ES-I3 (cell line): ENCODE results near the gene BRD9.
"Not testable (repeated sequence)": the region's sequence is repeated elsewhere in the genome, so short reads cannot be mapped to it uniquely, and the experiment has no call there.

ENCODE experiments used
- H3K36me3 ChIP-seq: 2 replicates; pipeline ENCODE4 v1.6.1; 2013; ENCODE audit warnings: mild to moderate bottlenecking, low read length, control low read depth, moderate library complexity; ENCODE audit not compliant: insufficient read depth
- H3K4me1 ChIP-seq: 2 replicates; pipeline ENCODE4 v1.6.1; 2013; ENCODE audit warnings: mild to moderate bottlenecking, control low read depth, low read length; ENCODE audit not compliant: insufficient read depth
- H3K9ac ChIP-seq: 2 replicates; pipeline ENCODE4 v1.6.1; 2013; ENCODE audit warnings: low read depth, mild to moderate bottlenecking, low read length, moderate library complexity
- H3K9me3 ChIP-seq: 2 replicates; pipeline ENCODE4 v1.6.1; 2013; ENCODE audit warnings: mild to moderate bottlenecking, low read length, moderate library complexity; ENCODE audit not compliant: control insufficient read depth, insufficient read depth

Gene BRD9

DNA sequence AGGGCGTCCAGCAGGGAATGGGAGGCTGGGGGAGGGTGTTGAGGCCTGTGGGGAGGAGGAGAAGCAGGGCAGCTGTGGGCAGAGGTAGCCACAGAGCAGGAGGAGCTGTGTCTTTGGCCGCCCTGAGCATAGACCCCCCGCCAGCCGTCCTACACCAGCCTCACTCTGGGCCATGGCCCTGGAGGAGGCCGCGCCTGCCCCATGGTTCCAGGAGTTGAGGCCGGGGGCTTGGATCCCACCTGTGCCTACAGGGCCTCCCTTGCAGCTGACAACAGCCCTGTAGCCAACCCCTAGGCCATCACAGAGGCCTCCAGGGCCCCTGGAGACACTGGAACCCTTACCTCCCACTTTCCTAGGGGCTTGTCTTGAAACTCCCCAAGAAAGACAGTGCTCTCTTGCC is 44.9 kb downstream of the BRD9 start:
- H3K36me3 ChIP-seq, H3K9ac ChIP-seq, H3K9me3 ChIP-seq, H3K4me1 ChIP-seq: not testable (repeated sequence)

DNA sequence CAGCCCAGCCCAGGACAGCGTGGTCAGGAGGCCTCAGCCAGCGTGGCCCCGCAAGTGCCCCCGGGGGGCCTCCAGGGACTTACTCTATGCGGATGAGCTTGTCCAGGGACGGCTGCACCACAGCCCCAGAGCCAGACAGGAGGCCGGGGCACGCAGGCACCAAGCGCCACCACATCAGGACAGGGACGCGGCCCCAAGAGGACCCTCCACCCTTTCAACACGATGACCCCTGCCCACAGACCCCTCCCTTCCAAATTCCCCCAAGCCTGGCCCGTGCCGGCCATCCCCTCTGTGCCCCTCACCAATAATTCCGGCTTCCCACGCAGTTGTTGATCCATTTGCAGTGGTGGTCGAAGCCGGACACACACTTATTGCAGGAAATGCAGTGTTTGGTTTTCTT is 45.4 kb downstream of the BRD9 start:
- not testable (repeated sequence) for H3K9ac ChIP-seq, H3K9me3 ChIP-seq, H3K4me1 ChIP-seq, H3K36me3 ChIP-seq

DNA sequence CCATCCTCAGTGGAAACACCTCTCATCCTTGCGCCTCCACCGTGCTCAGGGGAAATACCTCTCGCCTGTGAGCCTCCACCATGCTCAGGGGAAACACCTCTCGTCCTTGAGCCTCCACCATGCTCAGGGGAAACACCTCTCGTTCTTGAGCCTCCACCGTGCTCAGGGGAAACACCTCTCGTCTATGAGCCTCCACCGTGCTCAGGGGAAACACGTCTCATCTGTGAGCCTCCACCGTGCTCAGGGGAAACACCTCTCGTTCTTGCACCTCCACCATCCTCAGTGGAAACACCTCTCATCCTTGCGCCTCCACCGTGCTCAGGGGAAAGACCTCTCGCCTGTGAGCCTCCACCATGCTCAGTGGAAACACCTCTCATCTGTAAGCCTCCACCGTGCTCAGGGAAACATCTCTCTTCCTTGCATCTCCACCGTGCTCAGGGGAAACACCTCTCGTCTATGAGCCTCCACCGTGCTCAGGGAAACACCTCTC is 46.0 kb downstream of the BRD9 start:
- not testable (repeated sequence) for H3K9ac ChIP-seq, H3K4me1 ChIP-seq, H3K36me3 ChIP-seq, H3K9me3 ChIP-seq

DNA sequence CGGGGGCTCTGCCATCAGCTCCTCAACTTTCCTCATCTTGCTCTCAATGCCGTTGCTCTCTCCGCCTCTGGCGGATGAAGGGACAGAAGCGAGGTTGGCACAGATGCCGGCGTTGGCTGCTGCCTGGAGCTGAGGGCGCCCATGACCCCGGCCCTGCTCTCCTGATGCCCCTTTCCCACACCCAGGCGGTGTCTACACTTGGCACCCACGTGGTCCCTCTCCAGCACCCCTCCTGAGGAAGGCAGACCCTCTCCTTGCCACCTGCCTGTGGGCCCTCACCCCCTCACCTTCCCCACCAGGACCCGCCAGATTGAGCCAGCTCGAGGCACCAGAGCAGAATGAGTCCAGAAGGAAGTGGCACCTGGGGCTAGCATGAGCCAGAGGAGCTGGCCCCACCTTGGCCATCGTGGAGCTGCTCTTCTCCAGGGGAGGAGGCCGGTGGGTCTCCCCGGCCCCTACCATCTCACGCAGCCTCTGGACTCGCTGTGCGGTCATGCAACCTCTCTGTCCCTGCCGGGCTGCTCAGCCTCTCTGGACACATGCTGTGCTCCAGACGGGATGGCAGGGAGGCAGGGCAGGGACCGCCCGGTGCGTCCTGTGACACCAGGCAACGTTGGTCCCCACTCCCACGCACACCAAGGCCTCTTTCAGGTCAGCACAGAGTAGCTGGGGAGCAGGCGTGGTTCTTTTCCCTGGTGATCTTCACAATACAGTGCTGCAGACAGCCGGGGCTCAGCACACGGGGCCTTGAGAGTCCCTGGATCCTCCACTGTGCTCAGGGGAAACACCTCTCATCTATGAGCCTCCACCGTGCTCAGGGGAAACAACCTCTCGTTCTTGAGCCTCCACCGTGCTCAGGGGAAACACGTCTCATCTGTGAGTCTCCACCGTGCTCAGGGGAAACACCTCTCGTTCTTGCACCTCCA is 46.7 kb downstream of the BRD9 start:
- H3K4me1 ChIP-seq, H3K9me3 ChIP-seq, H3K9ac ChIP-seq, H3K36me3 ChIP-seq: not testable (repeated sequence)

DNA sequence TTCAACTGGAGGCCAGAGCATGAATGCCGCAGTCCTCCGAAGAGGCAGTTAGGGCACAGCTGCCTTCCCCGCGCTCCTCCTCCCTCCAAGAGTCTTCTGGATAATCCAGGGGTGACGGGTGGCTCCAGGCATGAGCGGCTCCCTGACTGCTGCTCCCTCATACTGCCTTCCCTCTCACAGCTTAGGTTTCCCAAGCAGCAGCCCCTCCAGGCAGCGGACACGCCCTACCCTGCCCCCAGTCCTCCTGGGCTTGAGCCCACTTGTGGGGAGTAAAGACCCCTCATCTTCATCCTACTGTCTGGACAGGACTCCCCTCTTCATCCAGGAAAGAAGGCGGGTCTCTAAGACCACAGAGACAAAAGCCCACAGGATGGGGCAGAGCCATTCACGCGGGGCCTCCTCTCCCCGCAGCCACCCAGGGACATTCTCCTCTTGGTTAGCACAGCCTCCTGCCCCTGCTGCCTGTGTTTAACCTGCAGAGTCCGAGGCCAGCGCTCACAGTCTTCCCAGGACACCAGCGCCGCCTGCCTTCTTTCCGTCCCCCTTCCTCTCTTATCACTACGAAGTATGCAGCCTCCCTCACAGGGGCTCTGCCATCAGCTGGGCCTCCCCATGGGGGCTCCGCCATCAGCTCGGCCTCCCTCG is 47.4 kb downstream of the BRD9 start:
- H3K36me3 ChIP-seq, H3K4me1 ChIP-seq, H3K9me3 ChIP-seq, H3K9ac ChIP-seq: not testable (repeated sequence)

DNA sequence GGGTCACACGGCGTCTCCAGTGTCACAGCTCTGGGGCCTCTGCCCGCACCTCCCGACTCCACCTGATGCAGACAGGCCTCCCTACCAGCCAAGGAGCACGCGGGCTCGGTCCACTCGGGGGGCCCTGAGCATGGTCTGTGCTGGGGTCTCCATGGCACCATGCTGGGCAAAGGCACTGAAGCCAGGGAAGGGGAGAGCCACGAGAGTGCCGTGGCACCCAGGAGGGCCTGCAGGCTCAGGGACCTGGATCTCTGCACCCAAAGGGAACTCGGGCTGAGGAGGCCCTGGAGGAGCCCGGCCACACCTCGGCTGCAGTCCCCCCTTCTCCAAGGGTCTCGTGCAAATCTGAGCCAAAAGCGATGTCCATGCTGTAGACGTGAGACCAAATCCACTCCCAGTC is 48.2 kb downstream of the BRD9 start:
- H3K9ac ChIP-seq, H3K36me3 ChIP-seq, H3K9me3 ChIP-seq, H3K4me1 ChIP-seq: not testable (repeated sequence)

DNA sequence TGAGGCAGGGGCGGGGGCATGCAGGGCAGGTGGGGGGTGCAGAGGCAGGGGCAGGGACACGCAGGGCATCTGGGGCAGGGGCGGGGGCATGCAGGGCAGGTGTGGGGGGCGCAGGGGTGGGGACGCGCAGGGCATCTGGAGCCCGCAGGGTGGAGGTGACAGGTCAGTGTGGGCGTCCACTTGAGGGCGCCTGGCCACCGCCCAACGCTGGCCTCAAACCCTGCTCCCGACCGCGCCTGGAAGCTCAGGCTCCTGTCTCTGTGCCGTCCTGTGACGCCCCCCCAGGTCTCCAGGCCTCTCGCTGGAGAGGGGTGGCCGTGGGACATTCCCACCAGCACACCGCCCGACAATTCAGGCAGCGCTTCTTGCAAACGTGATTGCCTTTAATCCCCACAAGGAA is 48.7 kb downstream of the BRD9 start:
- H3K9ac ChIP-seq, H3K9me3 ChIP-seq, H3K4me1 ChIP-seq, H3K36me3 ChIP-seq: not testable (repeated sequence)

DNA sequence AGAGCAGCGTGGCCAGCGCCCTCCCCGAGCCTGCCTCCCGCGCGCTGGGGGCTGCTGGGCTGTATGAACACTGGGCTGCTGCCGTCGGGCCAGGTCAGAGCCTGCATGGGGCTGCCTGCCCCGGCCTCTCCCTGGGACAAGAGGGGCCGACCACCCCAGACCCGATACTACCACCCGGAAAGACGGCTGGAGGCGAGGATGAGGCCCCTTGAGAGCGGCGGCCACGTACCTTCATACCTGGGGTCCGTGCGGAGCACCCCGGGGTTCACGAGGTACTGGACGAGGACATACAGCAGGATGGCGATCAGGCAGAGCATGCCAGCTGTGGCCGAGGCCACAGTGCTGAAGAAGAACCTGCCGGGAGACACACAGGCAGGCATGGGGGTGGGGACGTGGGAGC is 49.2 kb downstream of the BRD9 start:
- not testable (repeated sequence) for H3K9me3 ChIP-seq, H3K4me1 ChIP-seq, H3K9ac ChIP-seq, H3K36me3 ChIP-seq

DNA sequence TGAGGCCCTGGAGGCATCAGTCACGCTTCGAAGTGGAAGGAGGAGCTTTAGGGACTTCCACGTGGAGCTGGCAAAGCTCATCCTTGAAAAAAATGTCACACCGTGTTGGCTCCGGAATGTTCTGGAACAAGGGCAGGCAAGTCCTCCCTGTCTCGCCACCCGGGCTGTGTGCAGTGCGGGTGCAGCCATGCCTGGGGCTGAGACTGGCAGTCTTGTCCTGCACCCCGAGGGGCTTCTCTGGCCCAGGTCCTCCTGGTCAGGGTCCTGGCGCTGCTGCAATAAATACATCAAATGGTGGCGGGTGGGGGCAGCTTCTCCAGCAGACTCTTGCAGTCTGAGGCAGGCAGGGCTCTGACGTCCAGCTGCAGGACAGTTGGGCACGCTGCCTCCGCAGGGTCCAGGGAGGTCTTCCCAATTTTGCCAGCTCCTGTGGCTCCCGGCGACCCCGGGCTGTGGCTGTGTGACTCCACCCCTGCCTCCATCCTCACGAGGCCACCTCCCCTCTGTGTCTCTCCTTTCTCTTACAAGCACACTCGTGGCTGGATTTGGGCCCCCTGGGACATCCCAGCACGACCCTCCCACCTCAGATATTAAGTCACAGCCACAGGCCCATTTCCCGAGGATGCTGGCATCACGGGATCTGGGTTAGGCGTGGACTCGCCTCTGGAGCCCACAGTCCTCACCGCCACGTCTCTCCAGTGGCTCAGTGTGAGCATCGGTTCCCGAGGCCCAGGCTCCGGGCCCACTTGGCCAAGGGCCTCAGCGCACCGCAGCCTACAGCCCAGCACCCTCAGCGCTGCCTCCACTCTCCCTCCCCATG is 50.0 kb downstream of the BRD9 start:
- not testable (repeated sequence) for H3K4me1 ChIP-seq, H3K9me3 ChIP-seq, H3K36me3 ChIP-seq, H3K9ac ChIP-seq

DNA sequence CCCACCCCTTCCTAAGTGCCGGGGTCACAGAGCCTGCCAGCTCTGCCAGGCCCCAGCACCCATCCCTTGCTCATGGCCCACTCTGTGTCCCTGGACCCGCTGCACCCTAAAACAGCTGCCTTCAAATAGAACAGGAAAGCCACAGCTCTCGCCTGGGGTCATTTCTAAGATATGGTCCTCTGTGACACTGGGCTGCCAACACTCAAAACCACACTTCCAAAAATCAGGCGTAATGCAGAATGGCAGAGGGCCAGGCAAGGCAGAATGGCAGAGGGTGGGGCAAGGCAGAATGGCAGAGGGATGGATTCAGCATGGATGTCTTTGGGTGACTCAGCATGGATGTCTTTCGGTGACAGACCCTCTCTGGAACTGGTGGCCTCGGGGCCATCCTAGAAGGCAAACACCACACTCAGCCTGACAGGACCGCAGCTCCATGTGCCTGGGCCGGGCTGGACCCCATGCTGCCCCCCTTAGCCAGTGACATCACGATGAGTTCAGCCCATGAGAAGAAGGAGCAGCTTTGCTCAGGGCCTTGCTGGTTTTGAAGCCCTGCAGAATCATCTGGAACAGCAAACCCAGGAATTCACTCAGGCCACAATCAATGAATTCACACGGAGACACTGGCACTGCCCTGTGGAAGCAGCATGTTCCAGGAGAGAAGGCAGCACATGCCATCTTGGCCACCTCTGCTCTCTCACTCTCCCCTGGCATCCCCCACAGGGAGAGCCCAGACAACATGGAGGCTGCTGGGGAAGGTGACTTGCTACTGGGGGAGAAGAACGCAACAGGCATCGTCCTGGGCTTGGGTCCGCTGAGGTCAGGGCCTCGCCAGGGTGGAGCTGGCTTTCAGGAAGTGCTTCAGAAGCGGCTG is 50.8 kb downstream of the BRD9 start:
- not testable (repeated sequence) for H3K36me3 ChIP-seq, H3K9me3 ChIP-seq, H3K4me1 ChIP-seq, H3K9ac ChIP-seq

DNA sequence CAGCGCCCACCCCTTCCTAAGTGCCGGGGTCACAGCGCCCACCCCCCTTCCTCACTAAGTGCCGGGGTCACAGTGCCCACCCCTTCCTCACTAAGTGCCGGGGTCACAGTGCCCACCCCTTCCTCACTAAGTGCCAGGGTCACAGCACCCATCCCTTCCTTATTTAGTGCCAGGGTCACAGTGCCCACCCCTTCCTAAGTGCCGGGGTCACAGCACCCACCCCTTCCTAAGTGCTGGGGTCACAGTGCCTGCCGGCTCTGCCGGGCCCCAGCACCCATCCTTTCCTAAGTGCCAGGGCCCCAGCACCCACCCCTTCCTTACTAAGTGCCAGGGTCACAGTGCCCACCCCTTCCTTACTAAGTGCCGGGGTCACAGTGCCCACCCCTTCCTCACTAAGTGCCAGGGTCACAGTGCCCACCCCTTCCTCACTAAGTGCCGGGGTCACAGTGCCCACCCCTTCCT is 51.6 kb downstream of the BRD9 start:
- not testable (repeated sequence) for H3K9ac ChIP-seq, H3K4me1 ChIP-seq, H3K36me3 ChIP-seq

DNA sequence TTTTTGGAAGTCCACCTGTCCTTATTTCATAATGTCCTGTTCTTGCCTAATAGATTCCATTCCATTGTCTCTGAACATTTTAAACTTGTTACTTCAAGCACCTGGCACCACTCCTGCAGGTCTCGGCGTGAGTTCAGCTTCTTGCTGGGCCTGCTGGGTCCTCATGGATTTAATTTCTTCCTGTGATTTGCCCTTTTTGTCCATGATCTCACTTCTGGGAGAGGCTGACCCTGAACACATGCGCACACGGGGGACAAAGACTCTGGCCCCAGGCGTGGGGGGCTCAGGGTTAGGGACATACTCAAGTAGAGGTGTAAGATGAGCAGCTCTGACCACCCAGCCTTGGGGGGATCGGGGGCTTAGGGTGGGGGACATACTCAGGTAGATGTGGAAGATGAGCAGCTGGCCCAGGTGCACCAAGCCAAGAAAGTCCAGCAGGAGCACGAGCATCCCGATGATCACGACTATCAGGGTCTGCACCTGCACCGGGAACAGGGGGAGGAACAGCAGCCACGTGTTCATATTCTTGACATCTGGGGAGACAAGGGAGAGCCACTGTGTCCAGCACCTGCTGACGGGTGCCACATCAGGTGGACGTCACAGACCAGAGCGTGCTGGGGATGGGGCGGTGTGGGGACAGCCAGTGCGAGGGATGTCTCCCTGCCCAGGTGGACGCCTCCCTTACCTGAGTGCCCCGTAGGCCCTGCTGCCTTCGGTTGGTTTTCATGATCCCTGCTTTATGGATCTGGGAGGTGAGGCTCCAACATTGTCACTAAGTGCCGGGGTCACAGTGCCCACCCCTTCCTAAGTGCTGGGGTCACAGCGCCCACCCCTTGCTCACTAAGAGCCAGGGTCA is 52.3 kb downstream of the BRD9 start:
- not testable (repeated sequence) for H3K4me1 ChIP-seq

More for the DNA sequence above, 51.6 kb downstream of the BRD9 start:
- not testable (repeated sequence) for H3K9me3 ChIP-seq

DNA sequence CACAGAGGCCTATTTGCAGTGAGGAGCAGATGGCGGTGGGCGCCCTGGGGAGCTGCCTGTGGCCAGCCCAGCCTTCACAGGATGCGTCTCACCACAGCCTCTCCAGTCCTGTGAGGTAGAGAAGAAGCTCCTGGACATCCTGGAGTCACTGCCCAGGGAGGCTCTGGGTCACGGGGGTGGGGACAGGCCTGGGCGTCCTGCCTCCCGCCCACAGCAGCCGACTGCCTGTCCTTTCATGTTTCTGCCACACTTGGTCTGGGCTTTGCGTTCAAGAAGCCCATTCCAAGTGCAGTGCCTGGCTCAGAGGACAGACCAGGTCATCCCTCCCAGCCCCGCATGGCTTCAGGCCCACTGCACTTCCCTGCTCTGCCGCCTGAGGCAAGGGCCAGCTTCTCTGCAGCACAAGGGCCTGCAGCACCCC is 54.2 kb downstream of the BRD9 start:
- H3K4me1 ChIP-seq, H3K9me3 ChIP-seq, H3K36me3 ChIP-seq, H3K9ac ChIP-seq: not testable (repeated sequence)

More for the DNA sequence above, 52.3 kb downstream of the BRD9 start:
- H3K36me3 ChIP-seq, H3K9me3 ChIP-seq, H3K9ac ChIP-seq: not testable (repeated sequence)
